Endometrial microvascular endothelial cells (primary cell): Measurements from ENCODE around the gene FASTKD3. TPM values are rescaled to one million over a fixed set of nuclear protein-coding genes. Genes with fewer than 3 reads are reported as not detected.

Experiments used
- in situ Hi-C: cut with HindIII; loops from 2 replicates; pipeline ENCODE4 v1.10.0; 2017; ENCODE audit warnings: low sequenced_read_pairs, low pct_unique_long_range_greater_than_20kb; ENCODE audit errors: inconsistent ontology term
- total RNA-seq: library from RNA; depleted of rRNA; stranded (reverse); fragments of >200 nt; gene quantifications from one replicate; pipeline ENCODE4 v1.2.3, GENCODE V29; 2015; ENCODE audit errors: inconsistent ontology term

The FASTKD3 gene
- total RNA-seq, 1 donor from 2014 or later = 20.4 TPM

- in situ Hi-C loops = no loop called here
Observed at GRCh38 chr5:7884491-7885267, 15.8 kb upstream of the FASTKD3 start.

GRCh38 chr5:7882926-7883325 is 14.1 kb upstream of the FASTKD3 start:
- in situ Hi-C loops = no loop called here

DNA sequence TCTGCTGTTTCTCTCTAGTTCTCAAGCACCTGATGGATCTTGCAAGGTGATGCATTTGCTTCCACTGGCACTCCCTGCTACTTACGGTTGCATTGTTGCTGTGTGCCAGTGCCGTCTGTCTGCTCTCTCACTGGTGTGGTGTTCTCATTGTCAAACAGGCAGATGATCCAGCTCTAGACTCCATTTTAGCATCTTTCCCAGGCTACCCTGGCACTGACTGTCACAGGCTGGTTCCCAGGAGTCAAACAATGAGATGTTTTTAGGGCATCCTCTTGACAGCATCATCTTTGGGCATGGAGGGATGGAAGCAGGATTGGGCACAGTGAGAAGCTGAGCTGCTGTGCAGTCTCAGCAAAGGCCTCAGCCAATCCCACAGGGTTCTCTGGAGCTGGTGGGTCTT is 13.0 kb upstream of the FASTKD3 start:
- in situ Hi-C loops = no loop called here

- in situ Hi-C loops = no loop called here
Observed at GRCh38 chr5:7881091-7881490, 12.3 kb upstream of the FASTKD3 start.

DNA sequence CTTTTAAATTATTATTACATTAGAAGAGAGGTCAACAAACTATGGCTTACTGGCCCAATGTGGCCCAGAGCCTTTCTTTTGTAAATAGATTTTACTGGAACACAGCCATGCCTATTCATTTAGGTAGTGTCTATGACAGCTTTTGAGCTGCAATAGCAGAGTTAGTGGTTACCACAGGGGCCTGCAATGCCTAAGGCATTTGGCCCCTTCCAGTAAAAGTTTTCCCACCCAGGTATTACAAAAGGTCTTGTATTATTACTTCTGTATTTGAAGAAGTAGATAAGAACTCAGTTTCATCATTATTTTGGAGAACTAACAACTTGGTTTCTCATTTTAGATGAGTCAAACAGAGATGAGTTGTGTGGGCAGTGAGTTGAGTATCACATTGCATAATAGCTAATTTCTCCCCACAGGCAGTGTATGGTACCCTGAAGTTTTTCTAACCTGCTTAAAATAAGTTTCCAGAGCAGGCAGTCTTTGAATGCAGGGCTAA is 9.6 kb upstream of the FASTKD3 start:
- in situ Hi-C loops = no loop called here

- in situ Hi-C loops = no loop called here
Observed at GRCh38 chr5:7877851-7878250, 9.0 kb upstream of the FASTKD3 start.

DNA sequence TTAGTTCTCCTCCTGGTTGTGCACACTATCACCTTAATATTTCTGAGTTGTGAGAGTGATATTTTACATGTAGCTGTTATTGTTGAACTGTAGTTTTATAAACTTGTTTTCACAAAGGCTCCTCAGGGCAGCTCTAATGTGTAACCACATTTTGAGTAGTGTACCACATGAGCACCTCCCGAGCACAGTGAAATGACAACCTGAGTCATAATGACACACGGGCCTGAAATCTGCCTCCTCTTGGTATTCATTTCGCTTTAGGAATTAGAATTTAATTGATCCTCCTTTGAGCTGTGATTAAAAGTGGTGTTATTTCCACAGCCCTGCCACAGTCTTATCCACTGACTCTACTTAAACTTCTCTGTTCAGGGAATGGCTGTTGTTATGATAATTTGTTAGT is 8.0 kb upstream of the FASTKD3 start:
- in situ Hi-C loops = no loop called here

- in situ Hi-C loops = no loop called here
Observed at GRCh38 chr5:7875151-7875550, 6.3 kb upstream of the FASTKD3 start.

DNA sequence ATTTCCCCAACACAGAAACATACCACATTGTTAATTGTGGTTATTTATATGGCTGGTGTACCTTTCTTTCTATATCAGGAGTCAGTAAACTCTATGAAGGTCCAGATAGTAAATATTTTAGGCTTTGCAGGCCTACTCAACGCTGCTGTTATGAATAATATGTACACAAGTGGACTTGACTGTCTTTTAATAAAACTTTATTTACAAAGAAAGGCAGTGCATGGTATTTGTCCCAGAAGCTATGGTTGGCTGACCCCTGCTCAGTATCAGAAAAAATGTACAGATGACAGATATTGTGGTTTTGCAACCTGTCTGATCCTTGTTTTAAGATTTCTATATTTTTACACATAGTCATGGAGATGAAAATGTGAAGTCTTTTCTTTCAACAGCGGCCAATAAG is 5.8 kb upstream of the FASTKD3 start:
- in situ Hi-C loops = no loop called here

DNA sequence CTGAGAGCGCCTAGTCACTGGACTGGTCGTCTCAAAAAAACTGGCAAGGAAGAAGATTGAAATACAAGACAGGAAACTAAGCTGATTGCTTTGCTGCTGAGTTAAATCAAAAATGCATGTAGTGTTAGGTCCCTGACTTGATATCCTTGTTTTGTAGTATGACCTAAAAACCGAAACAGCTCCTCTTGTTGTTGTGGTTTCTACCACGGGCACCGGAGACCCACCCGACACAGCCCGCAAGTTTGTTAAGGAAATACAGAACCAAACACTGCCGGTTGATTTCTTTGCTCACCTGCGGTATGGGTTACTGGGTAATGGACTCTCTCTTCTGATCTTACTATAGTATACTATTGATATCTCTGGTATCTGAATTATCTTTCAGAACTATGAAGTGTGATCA is 4.4 kb upstream of the FASTKD3 start:
- in situ Hi-C loops = no loop called here

- in situ Hi-C loops = no loop called here
Observed at GRCh38 chr5:7872517-7873130, 3.8 kb upstream of the FASTKD3 start.

DNA sequence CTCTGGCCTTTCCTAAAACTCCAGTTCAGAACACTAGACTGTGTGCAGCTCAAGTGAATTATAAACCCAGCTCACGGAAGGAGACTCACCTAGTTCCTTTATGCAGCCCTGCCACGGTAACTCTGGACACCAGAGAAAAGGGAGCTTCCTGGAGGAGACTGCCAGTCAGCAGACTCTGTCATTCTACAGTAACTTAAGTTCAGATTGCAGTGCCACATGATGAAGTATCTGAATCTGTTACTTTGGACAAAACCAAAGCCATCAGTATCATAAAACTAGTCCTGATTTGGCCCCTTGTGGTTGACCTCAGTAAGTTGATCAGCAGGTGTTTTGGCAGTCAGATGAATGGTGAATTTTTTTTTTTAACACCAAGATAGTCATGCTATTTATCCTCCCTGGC is 2.8 kb upstream of the FASTKD3 start:
- in situ Hi-C loops = no loop called here

- in situ Hi-C loops = no loop called here
Observed at GRCh38 chr5:7869474-7870136, 774 bp upstream of the FASTKD3 start.

- in situ Hi-C loops = no loop called here
Observed at GRCh38 chr5:7868427-7868772, 431 bp downstream of the FASTKD3 start.

DNA sequence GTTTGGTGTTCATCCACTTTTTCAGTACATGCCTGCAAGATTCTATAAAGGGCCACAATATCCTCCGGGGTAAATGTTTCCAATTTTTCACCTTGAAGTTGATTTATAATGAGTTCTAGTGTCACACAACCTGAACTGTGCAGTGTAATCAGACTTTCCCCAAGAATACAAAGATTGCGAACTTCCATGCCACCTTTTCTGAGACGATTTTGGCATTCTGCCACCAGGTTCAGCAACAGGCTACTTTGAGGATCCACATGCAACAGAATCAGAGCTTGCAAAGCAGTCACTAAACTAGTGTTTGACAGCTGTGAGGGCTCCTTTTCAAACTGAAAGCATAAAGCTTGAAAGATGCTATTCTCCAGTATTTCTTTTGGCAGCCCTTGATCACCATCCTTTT is 1.6 kb downstream of the FASTKD3 start:
- in situ Hi-C loops = no loop called here

DNA sequence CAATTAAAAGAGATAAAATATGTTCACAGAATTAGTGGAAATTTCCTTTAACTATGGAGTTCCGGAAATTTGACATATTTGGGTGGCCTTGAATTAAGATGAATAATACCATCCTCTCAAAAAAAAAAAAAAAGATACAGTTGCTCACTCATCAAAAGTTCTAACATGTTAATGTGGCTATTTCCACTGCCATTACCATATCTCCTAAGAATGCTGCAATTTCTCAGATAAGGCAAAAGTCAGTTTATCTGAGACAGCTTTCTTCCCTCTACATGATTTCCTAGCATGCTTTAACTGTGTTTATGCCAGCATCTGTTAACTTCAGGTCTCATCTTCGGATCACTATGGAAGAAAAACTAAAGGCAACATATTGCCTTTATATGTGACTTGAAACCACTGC is 2.6 kb downstream of the FASTKD3 start:
- in situ Hi-C loops = no loop called here

DNA sequence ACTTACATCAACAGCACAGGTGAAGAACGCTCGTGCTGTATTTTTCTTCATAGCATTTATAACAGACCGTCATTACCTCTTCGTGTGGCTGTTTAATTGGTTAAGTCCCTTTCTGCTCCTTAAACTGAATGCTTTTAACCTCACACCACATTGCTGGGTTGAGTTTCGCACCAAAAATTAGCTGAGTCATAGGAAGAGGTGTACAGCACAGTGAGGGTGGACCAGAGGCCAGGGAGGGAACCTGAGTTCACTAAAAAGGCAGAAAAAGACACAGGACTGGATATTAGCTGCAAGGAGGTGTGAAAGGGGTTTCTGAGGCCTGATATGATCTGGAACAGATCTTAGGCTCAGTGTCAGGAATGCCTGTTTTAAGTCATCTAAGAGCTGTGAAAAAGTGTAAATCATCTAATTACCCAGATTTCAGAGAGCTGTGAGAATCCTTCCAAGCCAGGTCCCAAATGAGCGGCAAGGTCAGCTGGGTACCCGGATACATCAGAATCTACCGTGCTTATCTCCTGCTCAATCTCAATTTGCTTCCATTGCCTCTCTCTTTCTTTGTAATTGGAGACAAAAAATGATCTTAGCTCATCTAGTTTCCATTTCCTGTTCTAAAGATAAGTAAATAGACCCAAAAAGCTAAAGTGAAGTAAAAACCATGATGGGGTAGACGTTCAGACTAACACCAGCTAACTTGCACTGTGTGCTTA is 10.8 kb downstream of the FASTKD3 start:
- in situ Hi-C loops = no loop called here

- in situ Hi-C loops = no loop called here
Observed at GRCh38 chr5:7857361-7857760, 11.5 kb downstream of the FASTKD3 start.

DNA sequence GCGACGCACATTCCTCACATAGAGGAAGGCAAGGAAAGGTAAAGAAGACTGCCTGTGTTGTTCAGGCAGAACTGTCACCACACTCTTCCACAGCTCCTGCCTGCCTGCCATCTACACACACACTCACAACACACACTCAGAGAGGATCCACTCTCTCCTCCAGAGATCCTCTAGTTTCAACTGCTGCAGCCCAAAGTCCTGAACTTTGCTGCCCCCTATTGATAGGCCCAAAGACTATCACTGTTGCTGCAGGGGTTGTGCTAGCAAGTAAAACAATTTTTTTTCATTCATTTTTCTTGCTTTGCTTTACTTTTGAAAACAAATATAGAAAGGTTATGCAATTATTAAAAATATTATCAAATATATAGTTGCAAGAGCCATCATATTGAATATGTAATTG is 12.0 kb downstream of the FASTKD3 start:
- in situ Hi-C loops = no loop called here

DNA sequence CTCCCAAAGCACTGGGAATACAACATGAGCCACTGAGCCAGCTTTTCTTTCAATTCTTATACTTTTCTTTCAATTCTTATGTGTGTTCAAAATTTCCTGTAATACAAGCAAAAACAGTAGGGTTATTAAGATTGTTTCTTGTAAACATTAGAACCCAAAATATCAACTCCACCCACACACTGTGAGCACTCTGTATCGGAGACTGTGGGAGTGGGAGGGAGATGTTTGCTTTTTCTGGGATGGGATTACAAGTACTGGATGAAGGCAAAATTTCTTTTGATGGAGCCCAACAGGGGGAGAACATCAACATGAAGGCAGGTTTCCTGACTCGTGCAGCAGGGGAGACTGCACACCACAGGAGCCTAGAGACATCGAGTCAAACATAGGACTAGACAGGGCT is 13.2 kb downstream of the FASTKD3 start:
- in situ Hi-C loops = no loop called here
